HK-2 (cell line): ENCODE data around the gene DYNC1I2.

Experiments used
- DNase-seq: peaks from one replicate; pipeline ENCODE4 v3.0.0-alpha.2; 2018; ENCODE audit not compliant: unreplicated experiment

Gene DYNC1I2

DNA sequence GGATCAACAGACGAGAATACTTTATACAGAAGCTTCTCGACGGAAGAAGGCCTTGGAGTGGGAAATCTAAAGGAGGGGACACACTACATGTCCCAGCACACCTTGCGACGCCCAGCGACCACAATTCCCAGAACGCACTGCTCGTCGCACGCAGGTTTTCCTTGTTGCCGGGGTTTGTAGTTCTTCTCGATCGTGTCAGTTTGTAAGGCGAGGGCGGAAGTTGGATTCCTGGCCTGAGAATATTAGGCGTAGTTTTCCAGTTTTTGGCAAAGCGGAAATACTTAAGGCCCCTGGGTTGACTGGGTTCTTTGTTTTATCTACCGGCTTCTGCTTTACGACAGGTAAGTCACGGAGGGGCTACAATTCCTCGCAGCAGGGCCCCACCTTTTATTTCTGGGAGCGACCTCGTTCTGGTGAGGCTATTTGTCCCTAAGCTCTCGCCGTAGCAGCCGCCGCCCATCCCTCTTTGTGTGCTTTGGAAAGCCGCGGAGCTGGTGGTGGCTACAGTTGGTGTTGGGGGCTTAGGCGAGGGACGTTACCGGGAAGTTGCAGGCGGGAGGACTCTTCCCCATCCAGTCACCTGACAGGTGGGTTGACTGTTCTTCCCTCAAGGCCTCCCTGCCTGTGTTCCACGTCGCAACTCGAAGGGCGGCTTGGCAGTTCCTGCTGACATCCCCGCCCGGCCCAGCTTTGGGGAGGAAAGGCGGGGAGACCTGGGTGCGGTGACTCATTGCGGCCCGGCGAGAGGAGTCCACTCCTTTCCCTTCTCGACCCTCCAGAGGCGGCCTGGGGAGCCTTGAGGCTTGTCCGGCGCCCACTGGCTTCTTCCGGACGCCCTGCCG is at the start of gene DYNC1I2:
TSS of gene DYNC1I2 (plus strand) at position 183 of the 842 bp plus-strand sequence. CDS start 2,687 bp downstream, outside the sequence.
- DNase-seq = peak; percentile 88

DNA sequence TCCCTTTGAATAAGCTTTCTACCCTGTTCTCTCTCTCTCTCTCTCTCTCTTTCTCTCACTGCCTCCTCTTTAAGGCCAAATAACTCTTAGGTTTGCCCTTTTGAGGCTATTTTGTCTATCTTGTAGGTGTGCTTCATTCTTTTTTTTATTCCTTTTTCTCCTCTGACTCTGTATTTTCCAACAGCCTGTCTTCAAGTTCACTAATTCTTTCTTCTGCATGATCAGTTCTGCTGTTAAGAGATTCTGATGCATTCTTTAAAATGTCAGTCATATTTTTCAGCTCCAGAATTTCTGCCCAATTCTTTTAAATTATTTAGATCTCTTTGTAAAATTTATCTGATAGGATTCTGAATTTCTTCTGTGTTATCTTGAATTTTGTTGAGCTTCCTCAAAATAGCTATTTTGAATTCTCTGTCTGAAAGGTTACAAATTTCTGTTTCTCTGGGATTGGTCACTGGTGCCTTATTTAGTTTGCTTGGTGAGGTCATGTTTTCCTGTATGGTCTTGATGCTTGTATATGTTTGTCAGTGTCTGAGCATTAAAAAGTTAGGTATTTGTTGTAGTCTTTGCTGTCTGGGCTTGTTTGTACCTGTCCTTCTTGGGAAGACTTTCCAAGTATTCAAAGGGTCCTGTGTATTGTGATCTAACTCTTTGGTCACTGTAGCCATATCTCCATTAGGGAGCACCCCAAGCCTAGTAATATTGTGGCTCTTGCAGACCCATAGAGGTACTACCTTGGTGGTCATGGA is 35.4 kb upstream of the DYNC1I2 start:
- no peak for DNase-seq

DNA sequence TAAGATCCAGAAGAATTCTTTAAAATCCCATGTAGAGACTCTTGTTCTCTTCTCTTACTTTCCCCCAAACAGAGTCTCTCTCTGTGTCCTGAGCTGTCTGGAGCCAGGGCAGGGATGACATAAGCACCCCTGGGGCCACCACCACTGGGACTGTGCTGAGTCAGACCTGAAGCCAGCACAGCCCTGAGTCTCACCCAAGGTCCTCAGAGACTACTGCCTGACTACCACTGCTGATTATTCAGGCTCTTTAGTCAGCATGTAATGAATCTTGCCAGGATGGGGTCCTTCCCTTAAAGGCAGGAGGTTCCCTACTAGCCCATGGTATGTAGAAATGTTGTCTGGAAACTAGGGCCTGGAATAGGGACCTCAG is 34.9 kb upstream of the DYNC1I2 start:
- no peak for DNase-seq

GRCh38 chr2:171655586-171655985 is 31.7 kb upstream of the DYNC1I2 start:
- no peak for DNase-seq

GRCh38 chr2:171667041-171667440 is 20.2 kb upstream of the DYNC1I2 start:
- DNase-seq = no peak

DNA sequence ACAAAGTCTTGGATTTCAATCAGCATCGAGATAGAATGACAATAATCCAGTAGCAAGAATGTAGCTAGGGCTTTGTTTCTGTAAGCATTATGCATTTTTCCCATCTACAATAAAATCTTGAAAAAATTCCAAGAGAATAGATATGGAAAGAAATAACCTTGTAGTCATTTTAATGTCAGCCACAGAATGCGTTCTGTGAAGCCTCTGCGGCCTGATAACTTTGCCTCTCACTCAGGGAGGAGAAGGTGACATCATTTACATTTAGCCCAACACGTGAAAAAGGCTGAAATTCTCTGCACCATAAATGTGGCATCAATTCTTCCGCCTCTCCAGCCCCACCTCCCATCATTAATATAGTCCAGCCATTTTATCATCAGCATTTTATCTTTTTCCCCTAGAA is 19.1 kb upstream of the DYNC1I2 start:
- DNase-seq = no peak

DNA sequence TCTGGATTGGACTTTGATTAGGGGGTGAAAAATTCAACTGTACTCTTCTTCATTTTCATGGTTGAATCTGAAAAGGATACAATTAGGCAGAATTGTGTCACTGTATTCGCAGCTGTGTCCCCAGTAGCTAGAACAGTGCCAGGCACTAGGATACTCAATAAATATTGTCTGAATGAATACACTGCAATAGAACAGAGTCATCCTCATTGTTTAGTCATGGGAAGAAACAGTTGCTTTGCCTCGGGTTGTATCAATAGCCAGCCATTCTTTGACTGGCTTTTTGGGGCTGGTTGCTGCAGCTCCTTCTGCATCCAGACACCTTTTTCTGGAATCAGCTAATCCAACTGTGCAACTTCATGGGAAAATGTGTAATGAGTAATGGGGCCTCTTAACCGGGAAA is 18.1 kb upstream of the DYNC1I2 start:
- DNase-seq = no peak

- DNase-seq = no peak
Measured at GRCh38 chr2:171670655-171671054, 16.6 kb upstream of the DYNC1I2 start.

GRCh38 chr2:171671867-171672266 is 15.4 kb upstream of the DYNC1I2 start:
- DNase-seq = no peak

- no peak for DNase-seq
Measured at GRCh38 chr2:171673905-171674304, 13.4 kb upstream of the DYNC1I2 start.

DNA sequence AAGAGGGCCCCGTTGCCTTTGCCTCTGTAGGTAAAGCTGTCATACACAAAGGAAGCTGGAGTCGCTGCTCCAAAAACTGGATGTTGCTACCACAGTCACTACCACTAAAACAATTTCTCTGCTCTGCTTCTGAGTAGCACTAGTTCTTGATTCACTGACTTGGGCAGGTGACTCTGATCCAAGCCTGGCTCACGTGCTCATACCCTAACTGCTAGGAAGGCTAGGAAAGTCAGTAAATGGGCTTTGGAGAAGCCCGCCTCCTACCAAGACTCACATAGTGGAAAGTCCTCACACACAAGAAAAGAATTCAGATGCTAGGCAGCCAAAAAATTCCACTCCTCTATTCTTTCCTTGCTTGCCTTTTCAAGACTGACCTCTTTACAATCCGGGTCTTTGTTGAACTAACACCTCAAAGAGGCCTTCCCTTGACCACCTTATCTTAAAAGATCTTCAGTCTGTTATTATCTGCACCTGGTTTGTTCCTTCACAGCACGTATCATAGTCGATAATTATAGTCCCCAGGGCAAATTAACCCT is 11.4 kb upstream of the DYNC1I2 start:
- DNase-seq = no peak

DNA sequence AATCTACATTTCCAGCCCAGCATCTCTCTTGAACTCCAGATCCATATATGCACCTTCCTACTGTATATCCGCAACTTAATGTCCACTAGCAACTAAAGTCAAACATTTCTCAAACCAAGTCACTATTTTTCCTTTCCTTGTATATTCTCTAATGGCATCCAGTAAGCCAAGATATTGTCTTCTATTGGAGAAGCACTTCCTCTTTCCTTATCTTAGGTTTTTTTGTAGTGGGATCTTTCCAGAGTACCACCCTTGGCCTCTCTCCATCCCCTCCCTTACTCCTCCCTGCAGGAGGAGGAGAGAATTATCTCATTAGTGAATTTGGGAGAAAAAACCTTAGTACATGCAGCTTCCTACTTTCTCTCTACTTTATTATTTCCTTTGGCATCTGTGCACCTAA is 8.7 kb upstream of the DYNC1I2 start:
- no peak for DNase-seq

DNA sequence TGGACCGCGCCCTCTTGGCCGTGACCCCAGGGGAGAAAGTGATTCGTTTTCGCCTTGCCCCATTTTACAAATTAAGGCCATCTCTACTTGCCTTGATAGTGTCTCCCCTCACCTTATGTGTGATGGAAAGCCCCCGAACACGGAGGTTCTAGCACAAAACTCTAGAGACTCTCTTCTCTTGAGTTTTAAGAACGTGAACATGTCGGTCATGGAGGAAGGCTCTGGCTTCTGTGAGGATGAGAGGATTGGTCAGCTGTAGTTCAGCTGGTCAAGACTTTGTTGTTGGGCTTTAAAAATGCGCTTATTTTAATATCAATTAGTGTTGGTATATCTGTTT is 828 bp downstream of the DYNC1I2 start:
- DNase-seq = no peak

GRCh38 chr2:171692331-171692730 is 5.1 kb downstream of the DYNC1I2 start:
- no peak for DNase-seq

DNA sequence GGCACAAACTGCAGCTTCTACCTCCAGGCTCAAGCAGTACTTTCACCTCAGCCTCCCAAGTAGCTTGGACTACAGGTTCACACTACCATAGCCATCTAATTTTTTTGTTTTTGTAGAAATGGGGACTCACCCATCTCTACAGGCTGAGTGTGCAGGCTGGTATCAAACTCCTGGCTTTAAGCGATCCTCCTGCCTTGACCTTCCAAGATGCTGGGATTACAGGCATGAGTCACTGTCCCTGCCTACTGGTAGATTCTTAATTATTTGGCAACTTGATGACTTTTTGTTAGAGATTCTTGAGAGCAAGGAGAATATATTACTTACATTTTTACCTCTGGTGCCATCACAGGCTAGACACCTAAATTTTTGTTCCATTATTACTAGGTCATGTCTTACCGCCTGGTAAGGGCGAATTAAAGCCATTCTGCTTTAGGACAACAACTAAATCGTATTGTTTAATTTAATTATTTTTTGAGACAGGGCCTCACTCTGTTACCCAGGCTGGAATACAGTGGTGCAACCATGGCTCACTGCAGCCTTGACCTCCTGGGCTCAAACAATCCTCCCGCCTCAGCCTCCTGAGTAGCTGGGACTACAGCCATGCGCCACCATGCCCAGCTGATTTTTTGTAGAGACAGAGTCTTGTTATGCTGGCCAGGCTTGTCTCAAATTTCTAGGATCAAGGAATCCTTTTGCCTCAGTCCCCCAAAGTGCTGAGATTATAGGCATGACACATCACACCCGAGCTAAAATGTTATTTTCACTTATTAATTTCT is 15.7 kb downstream of the DYNC1I2 start:
- DNase-seq = no peak

DNA sequence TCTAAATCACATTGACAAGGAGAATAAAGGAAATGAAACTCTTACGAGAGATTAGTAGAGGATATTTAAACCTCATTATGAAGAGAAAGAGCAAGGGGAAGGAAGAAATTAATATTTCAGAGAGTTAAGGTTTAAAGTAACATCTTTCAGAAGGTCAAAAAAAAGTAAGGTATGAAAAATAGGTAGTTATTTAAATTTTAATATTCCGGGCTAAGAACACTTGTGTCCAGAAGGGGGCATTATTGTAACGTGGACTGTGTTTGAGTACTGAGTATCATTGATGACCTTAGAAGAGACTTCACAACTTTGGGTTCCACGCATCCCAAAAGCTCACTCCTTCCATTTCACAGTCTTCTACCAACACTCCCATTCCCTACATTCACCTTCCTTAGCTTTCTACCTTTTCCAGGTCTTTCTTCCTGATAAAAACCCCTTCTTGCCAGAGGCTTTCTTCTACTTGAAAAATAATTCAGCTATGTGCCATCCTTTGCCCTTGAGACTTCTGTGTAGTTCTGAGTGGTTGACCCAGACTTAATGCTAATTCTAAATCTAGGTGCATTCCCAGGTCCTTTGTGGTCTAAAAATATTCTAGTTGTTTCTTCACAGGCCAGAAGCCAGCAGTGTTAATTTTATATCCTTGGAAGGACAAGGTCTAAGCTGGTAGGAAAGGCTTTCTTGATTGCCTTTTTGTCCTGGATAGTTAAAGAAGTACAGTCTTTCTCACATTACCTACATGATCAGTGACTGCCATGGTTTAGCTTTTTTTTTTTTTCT is 16.5 kb downstream of the DYNC1I2 start:
- no peak for DNase-seq

DNA sequence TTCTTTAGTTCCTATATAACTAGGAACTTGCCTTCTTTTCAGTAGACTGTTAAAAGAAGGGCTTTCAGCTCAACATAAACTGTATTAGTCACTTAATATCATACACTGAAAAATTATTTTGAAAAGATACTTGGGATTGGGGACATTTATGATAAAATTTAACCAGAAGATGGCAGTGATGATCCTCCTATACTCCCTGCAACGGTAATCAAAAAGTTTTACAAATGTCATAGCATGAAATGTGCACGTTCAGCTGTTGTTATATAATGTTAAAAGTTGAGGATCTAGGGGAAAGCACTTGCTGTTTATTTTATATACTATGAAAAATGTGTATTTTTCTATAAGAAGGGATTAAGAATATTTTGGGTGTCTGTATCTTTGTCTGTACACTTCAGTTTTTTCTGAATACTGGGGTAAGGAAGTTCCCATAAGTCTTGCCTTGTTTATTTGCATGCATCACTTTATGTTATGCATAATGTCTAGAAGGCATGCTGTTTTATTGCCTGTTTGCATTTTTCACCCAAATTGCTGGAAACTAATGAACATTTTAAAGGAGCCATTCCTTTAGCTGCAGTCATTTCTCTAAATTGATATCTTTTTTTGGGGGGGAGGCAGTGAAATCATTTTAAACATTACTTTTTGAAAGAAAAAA is 19.0 kb downstream of the DYNC1I2 start:
- no peak for DNase-seq

GRCh38 chr2:171707752-171708151 is 20.5 kb downstream of the DYNC1I2 start:
- no peak for DNase-seq

GRCh38 chr2:171709011-171709685 is 21.9 kb downstream of the DYNC1I2 start:
- DNase-seq = no peak

- no peak for DNase-seq
Measured at GRCh38 chr2:171711351-171711750, 24.1 kb downstream of the DYNC1I2 start.
